Measurements from ENCODE around the gene CXorf49. TPM values are rescaled to one million over a fixed set of nuclear protein-coding genes. Genes with fewer than 3 reads are reported as not detected.
"Not testable (repeated sequence)": the region's sequence is repeated elsewhere in the genome, so short reads cannot be mapped to it uniquely, and the experiment has no call there.

CXorf49 gene
- polyA plus RNA-seq, 1 donor = not detected

DNA sequence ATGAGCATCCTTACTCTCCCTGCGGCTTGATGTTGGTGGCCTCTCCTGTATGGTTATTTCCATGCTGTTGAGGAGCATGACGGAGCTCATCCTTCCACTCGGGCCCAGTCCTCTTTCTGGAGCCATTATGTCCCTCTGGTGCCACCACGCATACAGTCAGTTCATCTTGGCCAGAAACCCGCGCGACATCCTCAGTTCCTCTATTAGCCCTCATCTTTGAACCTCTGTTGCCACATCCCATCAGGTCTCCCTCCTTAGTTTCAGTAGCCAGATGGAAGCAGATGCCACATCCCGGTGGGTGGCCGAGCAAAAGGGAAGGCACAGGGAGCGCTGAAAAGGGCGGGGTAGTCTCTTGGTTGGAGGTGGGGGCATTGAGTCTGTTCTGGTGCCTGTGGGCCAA lies 46.1 kb downstream of the CXorf49 start:
- DNase-seq = no peak

DNA sequence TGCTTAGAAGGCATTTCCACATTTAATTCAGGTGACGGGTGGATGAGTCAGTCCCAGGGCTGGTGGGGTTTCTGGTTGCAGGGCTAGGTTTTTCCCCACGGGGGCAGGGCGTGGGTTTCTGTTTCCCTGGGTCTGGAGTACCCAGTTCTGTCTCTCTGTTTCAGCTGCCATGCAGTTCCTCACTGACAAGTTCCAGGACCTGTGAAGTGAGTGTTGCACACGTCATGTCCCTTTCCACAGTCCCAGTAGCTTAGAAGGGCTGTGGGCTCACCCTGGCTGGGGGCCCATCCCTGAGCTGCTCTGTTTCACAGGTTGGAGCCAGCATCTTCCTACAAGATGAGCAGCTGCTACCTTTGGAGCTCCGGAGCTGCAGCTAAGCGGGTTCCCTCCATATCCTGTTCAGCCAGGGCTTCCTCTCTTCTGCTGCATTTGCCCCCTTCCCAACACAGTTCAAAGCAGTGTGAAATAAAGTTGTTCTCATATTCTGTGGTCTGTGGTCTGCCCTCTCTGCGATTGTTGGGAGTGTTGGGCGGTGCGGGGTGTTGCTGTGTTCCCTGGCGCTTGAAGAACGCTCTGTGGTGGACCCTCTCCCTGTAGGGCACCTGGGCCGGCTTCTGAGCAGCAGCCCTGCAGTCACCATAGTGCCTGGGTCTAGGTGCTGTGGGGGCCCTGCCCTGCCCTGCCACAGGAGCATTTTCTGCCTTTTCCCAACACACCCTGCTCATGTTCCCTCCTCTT lies 46.9 kb downstream of the CXorf49 start:
- DNase-seq = no peak

DNA sequence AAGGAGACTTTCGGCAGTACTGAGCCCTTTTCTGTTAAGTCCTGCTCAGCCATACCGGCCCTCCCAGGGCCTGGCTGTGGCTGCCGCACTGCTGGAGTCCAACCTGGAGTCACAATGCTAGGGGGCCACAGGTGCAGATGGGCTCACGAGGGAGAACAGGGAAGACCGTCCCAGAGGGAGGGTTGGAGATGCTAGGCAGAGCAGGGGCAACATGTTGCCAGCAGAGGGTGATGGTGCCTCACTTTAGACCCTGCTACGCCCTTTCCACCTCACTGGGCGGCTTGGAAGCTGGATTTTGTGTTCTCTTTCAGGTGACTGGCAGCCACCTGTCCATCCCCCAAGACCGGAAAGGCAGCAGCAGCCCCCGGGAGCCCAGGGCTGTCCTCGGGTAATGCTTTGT lies 48.1 kb downstream of the CXorf49 start:
- DNase-seq = not testable (repeated sequence)

DNA sequence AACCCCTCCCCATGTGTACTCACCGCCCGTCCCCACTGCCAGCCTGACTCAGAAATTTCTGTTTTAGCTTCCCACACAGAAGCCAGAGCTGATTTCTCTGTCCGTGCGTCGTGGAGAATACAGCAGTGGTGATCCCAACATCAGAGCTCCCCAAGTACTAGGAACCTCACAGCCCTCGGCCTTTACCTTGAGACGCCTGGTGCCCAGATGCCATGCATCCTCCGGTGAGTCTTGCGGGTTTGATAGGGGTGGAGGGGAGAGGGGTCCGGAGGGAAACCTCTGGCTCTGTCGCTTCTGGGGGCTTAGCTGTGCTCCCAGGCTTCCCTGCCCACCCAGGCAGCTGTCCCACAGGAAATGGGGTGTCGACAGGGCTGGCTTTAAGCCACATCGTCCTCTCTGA lies 48.6 kb downstream of the CXorf49 start:
- DNase-seq = no peak

DNA sequence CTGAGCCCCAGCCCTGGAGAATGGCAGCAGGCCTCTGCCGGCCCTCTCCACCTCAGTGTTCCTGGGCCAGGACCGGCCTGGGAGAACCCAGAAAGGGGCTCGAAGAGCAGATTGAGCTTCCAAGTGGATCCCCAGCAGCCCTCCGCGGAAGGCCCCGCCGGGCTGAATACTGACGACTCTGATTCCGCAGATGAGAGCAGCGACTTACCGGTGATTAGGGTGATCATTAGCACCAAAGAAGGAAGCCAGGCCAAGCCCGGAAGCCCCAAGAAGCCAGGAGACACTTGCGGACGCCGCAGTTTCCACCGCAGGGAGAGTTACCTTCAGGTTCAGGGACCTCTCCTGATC lies 49.9 kb downstream of the CXorf49 start:
- DNase-seq = no peak

DNA sequence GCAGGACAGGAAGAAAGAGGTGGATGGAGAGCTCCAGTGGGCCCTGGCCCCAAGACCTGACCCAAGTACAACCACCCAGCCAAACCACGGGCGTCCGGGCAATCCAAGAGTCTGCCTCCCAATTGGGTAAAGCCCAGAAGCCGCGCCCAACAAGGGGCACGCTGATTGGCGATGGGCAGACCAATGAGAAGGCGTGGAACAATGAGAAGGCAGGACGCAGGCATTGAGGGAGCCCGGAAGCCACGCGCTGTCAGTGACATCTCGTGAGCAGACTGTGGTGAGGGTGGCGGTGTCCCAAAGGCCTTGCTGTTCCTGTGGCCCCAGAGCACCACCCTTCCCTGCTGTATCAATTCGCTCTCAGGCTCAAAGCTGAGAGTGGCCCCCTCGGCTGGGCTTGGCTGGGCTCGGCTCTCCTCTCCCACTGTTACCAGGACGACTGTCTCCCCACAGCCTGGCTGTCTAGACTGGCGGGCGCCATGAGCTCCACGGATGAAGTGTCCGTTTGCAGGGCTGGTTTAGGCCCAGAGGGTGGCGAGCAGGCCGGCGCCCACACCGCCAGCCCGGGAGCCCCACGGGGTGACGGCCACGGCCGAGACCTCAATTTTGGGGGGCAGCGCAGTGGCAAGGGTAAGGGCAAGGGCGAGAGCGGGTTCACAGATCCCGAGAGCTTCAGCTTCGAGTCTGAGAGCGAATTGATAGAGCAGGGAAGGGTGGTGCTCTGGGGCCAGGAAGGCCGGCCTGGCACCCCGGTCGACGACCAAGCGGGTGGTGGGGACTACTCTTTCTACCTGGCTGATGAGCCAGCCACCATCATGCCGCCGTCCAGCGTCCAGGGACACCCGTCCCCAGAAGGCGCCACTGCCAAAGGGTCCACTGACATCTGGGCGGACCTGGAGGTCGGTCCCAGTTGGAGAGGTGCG lies 50.5 kb downstream of the CXorf49 start, which contains the start of gene LOC101059915:
Gene LOC101059915, plus strand, starts transcription at position 219 of the 920 bp plus-strand sequence.
- no peak for DNase-seq

DNA sequence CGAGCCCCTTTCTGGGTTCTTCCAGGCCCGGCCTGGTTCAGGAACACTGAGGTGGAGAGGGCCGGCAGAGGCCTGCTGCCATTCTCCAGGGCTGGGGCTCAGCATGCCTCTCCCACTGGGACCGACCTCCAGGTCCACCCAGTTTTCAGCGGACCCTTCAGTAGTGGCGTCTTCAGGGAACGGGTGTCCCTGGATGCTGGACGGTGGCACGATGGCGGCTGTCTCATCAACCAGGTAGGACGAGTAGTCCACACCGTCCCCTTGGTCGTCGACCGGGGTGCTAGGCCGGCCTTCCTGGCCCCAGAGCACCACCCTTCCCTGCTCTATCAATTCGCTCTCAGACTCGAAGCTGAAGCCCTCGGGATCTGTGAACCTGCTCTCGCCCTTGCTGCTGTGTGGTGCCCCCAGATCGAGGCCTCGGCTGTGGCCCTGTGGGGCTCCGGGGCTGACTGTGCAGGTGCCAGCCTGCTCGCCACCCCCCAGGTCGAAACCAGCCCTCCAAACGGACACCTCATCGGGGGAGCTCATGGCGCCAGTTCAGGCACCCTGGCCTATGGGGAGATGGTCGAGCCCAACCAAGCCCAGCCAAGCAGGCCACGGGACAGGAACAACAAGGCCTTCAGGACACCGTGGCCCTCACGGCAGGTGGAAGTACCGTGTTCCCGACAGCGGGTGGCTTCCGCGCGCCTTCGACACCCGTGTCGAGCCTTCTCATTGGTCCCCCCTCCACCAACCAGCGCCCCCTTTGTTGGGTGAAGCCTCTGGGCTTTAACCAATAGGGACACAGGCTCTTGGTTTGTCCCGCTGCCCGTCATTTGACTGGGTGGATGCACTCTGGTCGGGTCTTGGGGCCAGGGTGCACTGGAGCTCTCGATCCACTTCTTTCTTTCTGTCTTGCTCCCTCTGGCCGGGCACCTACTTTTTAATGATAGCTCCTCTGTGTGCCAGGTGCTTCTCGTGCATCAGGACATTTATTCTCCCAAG lies 51.6 kb downstream of the CXorf49 start:
- no peak for DNase-seq

DNA sequence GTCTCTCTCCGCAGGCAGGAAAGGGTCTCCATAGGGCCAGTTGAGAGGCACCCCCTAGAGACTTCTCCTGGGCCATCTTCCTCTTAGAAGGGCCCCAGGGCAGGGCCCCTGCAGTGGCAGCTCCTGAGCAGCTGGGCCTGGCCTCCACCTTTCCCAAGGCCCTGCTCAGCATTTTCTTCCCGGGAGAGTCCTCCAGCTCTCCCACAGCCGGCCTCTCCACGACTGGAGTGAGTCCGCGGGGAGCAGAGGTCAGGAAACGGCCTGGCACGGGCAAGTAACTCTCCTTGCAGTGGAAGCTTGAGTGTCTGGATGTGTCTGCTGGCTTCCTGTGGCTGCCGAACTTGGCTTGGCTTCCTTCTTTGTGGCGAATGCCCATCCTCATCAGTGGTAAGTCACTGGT lies 52.3 kb downstream of the CXorf49 start:
- DNase-seq = no peak

DNA sequence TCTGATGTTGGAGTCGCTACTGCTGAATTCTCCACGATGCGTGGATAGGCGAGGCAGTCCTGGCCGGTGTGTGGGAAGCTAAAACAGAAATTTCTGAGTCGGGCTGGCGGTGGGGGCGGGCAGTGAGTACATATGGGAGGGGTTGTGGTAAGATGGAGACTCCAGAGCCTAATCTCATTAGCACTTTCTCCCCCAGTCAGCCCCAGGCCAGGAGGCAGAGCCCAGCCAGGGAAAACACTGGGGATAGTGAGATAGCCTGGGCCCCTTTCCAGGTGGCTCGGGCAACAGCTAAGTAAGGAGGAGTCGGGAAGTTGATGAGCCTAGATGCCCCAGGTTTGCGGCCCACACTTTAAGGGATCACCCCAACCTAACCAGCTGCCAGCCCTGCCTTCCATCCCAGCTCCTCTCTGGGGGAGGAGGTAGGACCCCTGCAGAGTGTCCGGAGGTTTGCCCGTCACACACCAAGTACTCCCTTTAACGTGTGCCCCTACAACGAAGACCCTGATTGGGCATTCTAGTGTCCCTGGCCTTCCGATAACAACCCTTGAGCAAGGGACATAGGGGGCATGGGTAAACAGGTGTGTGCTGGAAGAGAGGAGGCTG lies 53.1 kb downstream of the CXorf49 start:
- DNase-seq = no peak

Other genes with a start within 250 kb of the CXorf49 start
- 145 TPM for gene OGT, start 185.2 kb downstream of the CXorf49 start, polyA plus RNA-seq (ENCODE audit: insufficient read length)
- 2.1 TPM for gene GCNA, start 139.8 kb downstream of the CXorf49 start, polyA plus RNA-seq (ENCODE audit: insufficient read length)
- 0.32 TPM for gene CXCR3, start 99.8 kb downstream of the CXorf49 start, polyA plus RNA-seq (ENCODE audit: insufficient read length)
- not detected for gene CXorf49B, start 45.1 kb upstream of the CXorf49 start, polyA plus RNA-seq (ENCODE audit: insufficient read length)
- 8.2 TPM for gene NHSL2, start 192.6 kb upstream of the CXorf49 start, polyA plus RNA-seq (ENCODE audit: insufficient read length)